Measurements from ENCODE around the gene EIF3B.
"Not testable (repeated sequence)": the region's sequence is repeated elsewhere in the genome, so short reads cannot be mapped to it uniquely, and the experiment has no call there.

- not testable (repeated sequence) for TF ChIP-seq CTCF (IDR thresholded peaks at IDR 0.05; ENCODE audit: insufficient read depth, low read depth, low read length); EZH2 (IDR thresholded peaks at IDR 0.05; ENCODE audit: insufficient read depth, low read length)
Measured at GRCh38 chr7:2417178-2417577, 62.6 kb downstream of the EIF3B start.
